Measurements from ENCODE around the gene ROR1.

Gene ROR1

DNA sequence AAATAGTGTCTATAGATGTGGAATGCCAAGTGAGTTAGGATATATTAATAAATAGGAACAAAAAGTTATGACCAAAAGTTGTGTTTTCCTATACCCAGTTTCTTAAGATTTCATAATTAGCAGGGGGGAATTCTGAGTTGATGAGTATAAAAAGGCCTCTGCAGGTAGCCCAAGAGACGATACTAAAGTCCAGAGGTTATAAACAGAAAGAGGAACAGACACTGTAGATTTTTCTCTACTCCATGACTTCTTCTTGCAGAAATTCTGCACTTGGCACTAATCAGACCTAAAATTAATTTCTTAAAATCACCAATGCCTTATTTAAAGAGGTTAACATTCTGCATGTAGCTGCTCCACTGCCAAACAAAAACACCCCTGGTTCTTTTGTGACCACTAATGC is 62.6 kb downstream of the ROR1 start:
- Histone ChIP-seq H3K4me1 (ENCODE audit: control insufficient read depth, insufficient read depth, low read length, poor library complexity, severe bottlenecking) (no peaks in the 10 kb centered on the region), H3K36me3 (ENCODE audit: control insufficient read depth, insufficient read depth, low read length) (no peaks in the 10 kb centered on the region), H3K27ac (ENCODE audit: low read depth, low read length, severe bottlenecking) (no peak overlapping the region), H3K9me3 (ENCODE audit: control insufficient read depth, low read length) (no peaks in the 10 kb centered on the region), H3K4me3 (ENCODE audit: extremely low read depth, insufficient read depth, low read length, poor library complexity, severe bottlenecking) (no peak overlapping the region)
- 83 to 100% methylated on average over 1 of the region's 1 CpG for WGBS, 2 experiments (ENCODE audit: insufficient coverage in 2 of 2)

DNA sequence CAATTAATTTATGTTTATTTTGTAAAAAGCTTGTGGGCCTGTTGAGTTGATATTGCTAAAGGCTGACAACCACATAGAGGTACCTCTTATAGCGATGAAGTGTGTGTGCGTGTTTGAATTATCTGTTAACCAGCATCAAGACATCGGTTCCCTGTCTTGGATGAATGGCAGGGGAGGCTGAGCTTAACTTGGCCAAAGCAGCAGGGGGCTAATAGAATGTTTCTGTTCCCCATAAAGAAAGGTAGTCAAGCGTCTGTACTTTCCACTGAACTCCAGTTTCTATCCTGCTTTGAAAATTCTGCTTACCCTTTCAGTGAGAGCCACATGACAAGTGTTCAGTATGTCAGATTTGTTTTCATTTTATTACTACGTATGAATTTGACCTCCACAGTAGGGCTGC is 63.0 kb downstream of the ROR1 start:
- WGBS, 2 experiments (ENCODE audit: insufficient coverage in 2 of 2) = 71 to 74% methylated on average over 4 to 5 of the region's 5 CpGs
- H3K4me3 ChIP-seq (ENCODE audit: extremely low read depth, insufficient read depth, low read length, poor library complexity, severe bottlenecking) = no peak overlapping the region
- no peaks in the 10 kb centered on the region for H3K4me1 ChIP-seq (ENCODE audit: control insufficient read depth, insufficient read depth, low read length, poor library complexity, severe bottlenecking)
- H3K27ac ChIP-seq (ENCODE audit: low read depth, low read length, severe bottlenecking) = no peak overlapping the region
- no peaks in the 10 kb centered on the region for H3K9me3 ChIP-seq (ENCODE audit: control insufficient read depth, low read length)
- no peaks in the 10 kb centered on the region for H3K36me3 ChIP-seq (ENCODE audit: control insufficient read depth, insufficient read depth, low read length)

DNA sequence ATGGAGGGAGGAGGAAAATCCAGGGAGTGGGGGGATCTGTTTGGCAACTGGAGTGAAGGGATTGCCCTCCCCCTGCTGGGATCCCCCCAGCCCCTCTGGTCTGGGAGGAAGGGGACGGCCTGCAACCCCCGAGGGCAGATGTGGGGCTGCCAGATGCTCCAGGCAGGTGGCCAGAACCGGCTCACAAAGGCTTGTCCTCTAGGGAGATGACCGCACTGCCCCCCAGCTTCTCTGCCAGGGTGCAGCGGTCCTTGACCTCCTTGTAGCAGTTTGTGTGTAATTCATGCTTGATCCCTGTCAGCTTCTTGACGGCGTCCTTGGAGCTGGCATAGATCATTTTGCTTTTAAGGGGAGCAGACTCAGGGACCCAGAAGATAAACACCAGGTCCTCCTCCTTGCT is 69.2 kb downstream of the ROR1 start:
- Histone ChIP-seq H3K9me3 (ENCODE audit: control insufficient read depth, low read length) (no peaks in the 10 kb centered on the region), H3K4me3 (ENCODE audit: extremely low read depth, insufficient read depth, low read length, poor library complexity, severe bottlenecking) (no peak overlapping the region), H3K27ac (ENCODE audit: low read depth, low read length, severe bottlenecking) (no peak overlapping the region), H3K4me1 (ENCODE audit: control insufficient read depth, insufficient read depth, low read length, poor library complexity, severe bottlenecking) (peaks cover 8% of the 10 kb centered on the region), H3K36me3 (ENCODE audit: control insufficient read depth, insufficient read depth, low read length) (no peaks in the 10 kb centered on the region)
- 83 to 85% methylated on average over 5 to 7 of the region's 7 CpGs for WGBS, 2 experiments (ENCODE audit: insufficient coverage in 2 of 2)

DNA sequence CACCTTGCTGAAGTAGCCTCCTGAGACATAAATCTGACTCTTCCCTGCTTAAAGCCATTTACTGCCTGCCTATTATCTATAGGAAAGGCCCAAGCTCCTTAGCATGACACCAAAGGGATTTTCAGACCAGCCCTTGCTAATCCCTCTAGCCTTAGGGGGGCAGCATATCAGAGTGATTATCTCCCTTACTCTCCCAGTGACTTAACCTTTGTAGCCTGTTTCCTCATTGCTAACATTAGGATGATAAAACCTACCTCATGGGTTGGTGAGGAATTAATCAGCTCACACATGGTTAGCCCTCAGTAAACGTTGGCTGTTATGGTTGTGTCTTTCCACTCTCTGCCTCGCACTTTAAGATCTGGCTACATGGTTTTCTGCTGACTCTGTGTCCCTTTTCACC is 70.1 kb downstream of the ROR1 start:
- Histone ChIP-seq H3K27ac (ENCODE audit: low read depth, low read length, severe bottlenecking) (no peak overlapping the region), H3K9me3 (ENCODE audit: control insufficient read depth, low read length) (no peaks in the 10 kb centered on the region), H3K4me1 (ENCODE audit: control insufficient read depth, insufficient read depth, low read length, poor library complexity, severe bottlenecking) (peaks cover 8% of the 10 kb centered on the region), H3K4me3 (ENCODE audit: extremely low read depth, insufficient read depth, low read length, poor library complexity, severe bottlenecking) (no peak overlapping the region), H3K36me3 (ENCODE audit: control insufficient read depth, insufficient read depth, low read length) (no peaks in the 10 kb centered on the region)
- WGBS, 2 experiments (ENCODE audit: insufficient coverage in 2 of 2) = 53 to 58% methylated on average over 2 of the region's 2 CpGs

DNA sequence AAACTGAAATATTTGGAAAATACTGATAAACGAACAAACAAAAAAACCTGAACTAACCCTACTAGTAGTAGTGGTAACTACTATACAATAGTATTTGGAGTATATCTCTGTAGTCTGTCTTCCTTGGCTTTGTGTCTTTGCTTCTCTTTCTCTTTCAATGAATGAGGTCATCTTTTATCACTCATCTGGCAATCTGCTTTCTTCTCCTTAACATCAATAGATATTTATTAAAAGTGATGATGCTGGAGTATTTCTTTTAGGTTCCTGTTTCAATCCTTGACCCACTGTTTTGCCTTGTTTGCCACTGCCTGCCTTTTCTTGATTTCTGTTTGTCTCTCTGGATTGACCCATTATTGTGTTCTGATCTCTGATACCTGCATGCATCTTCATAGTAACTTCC is 71.5 kb downstream of the ROR1 start:
- Histone ChIP-seq H3K4me1 (ENCODE audit: control insufficient read depth, insufficient read depth, low read length, poor library complexity, severe bottlenecking) (peaks cover 8% of the 10 kb centered on the region), H3K36me3 (ENCODE audit: control insufficient read depth, insufficient read depth, low read length) (no peaks in the 10 kb centered on the region), H3K27ac (ENCODE audit: low read depth, low read length, severe bottlenecking) (no peak overlapping the region), H3K4me3 (ENCODE audit: extremely low read depth, insufficient read depth, low read length, poor library complexity, severe bottlenecking) (no peak overlapping the region), H3K9me3 (ENCODE audit: control insufficient read depth, low read length) (no peaks in the 10 kb centered on the region)
- no CpG with 5 or more reads among the region's 1 CpG for WGBS, 2 experiments (ENCODE audit: insufficient coverage in 2 of 2)

DNA sequence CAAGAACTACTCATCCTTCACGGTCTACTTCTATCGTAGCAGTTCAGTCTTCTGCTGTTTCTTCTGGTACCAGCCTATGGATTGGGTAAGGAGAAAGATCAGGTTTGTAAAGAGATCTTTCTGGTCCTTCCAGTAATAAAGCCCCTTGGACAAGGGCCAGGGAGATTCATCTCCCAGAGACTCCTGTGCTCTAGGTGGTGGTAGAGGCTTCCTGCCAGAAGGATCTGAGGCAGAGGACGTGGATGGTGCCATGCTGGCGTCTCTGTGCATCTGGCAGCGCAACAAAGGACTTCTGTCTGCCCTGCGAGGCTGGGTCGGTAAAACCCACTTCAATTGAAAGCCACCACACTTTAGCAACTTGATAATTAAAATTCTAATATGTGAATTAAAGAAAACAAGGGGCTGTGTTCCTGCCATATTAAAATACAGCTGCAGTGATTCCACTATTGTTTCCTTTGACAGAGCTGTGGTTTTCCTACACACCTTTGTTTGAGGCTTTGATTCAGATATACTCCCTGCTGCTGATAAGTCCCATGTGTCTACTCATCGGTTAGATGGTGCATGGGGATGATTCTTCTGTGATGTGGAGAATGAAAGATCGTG is 73.6 kb downstream of the ROR1 start:
- H3K4me3 ChIP-seq (ENCODE audit: extremely low read depth, insufficient read depth, low read length, poor library complexity, severe bottlenecking) = no peak overlapping the region
- no peak overlapping the region for H3K27ac ChIP-seq (ENCODE audit: low read depth, low read length, severe bottlenecking)
- H3K9me3 ChIP-seq (ENCODE audit: control insufficient read depth, low read length) = no peaks in the 10 kb centered on the region
- H3K4me1 ChIP-seq (ENCODE audit: control insufficient read depth, insufficient read depth, low read length, poor library complexity, severe bottlenecking) = peaks cover 8% of the 10 kb centered on the region
- 72 to 100% methylated on average over 2 of the region's 9 CpGs for WGBS, 2 experiments (ENCODE audit: insufficient coverage in 2 of 2)
- H3K36me3 ChIP-seq (ENCODE audit: control insufficient read depth, insufficient read depth, low read length) = no peaks in the 10 kb centered on the region

DNA sequence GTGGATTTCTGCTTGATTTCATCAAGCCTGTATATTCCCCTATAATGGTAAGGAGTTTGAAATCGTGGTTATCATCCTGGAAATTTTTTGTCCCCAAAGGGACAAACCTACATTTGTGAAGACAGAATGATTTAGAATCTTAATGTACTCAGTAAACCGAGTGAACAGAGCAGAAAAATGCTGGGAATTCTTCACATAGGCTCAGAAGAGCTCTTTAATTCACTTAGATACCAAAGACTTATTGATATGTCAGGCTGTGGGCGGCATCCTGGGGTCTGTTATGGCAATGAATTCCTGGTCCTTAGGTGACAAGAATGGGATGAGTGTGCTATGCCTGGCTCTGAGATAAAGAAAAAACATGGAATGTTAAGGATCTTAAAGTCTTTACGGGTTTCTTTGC is 74.9 kb downstream of the ROR1 start:
- H3K27ac ChIP-seq (ENCODE audit: low read depth, low read length, severe bottlenecking) = no peak overlapping the region
- peaks cover 4% of the 10 kb centered on the region for H3K4me1 ChIP-seq (ENCODE audit: control insufficient read depth, insufficient read depth, low read length, poor library complexity, severe bottlenecking)
- H3K36me3 ChIP-seq (ENCODE audit: control insufficient read depth, insufficient read depth, low read length) = no peaks in the 10 kb centered on the region
- H3K4me3 ChIP-seq (ENCODE audit: extremely low read depth, insufficient read depth, low read length, poor library complexity, severe bottlenecking) = no peak overlapping the region
- 69 to 86% methylated on average over 2 to 4 of the region's 4 CpGs for WGBS, 2 experiments (ENCODE audit: insufficient coverage in 2 of 2)
- H3K9me3 ChIP-seq (ENCODE audit: control insufficient read depth, low read length) = no peaks in the 10 kb centered on the region

DNA sequence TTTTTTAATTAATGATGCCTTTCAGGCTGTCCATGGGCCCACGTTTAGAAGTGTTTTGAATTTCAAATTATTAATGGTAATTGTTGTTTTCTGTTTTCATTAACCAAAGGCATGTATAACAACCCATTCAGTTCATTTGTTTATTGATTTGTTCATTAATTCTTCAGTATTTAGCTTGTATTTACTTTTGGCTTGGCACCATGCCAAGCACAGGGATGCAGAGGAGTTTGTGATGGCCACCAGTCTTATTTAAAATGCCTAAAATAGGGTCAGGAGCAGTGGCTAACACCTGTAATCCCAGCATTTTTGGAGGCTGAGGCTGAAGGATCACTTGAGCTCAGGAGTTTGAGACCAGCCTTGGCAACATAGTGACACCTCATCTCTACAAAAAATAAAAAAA is 75.3 kb downstream of the ROR1 start:
- WGBS, 2 experiments (ENCODE audit: insufficient coverage in 2 of 2) = no CpG with 5 or more reads among the region's 1 CpG
- Histone ChIP-seq H3K9me3 (ENCODE audit: control insufficient read depth, low read length) (no peaks in the 10 kb centered on the region), H3K4me1 (ENCODE audit: control insufficient read depth, insufficient read depth, low read length, poor library complexity, severe bottlenecking) (peaks cover 3% of the 10 kb centered on the region), H3K36me3 (ENCODE audit: control insufficient read depth, insufficient read depth, low read length) (no peaks in the 10 kb centered on the region), H3K4me3 (ENCODE audit: extremely low read depth, insufficient read depth, low read length, poor library complexity, severe bottlenecking) (no peak overlapping the region), H3K27ac (ENCODE audit: low read depth, low read length, severe bottlenecking) (no peak overlapping the region)

DNA sequence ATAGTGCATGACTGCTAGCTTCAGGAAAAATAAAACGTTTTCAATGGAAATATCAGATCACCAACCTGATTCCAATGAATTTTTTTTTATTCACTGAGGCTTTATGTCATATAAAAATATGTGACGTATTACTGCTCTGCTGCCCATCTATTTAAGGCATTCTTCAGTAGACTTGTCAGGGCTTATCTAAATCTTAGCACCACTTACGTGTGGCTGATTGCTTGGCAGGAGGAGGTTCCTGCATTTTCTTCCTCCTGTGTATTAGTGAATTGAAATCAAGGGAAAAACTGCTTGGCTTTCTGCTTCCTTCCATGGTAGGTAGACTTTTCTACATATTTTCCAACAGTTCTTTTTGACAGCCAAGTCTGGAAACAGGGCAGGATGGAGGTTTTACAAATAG is 80.3 kb downstream of the ROR1 start:
- no CpG with 5 or more reads among the region's 3 CpGs for WGBS, 2 experiments (ENCODE audit: insufficient coverage in 2 of 2)
- no peak overlapping the region for H3K4me3 ChIP-seq (ENCODE audit: extremely low read depth, insufficient read depth, low read length, poor library complexity, severe bottlenecking)
- no peaks in the 10 kb centered on the region for H3K9me3 ChIP-seq (ENCODE audit: control insufficient read depth, low read length)
- no peak overlapping the region for H3K27ac ChIP-seq (ENCODE audit: low read depth, low read length, severe bottlenecking)
- peaks cover 5% of the 10 kb centered on the region for H3K4me1 ChIP-seq (ENCODE audit: control insufficient read depth, insufficient read depth, low read length, poor library complexity, severe bottlenecking)
- no peaks in the 10 kb centered on the region for H3K36me3 ChIP-seq (ENCODE audit: control insufficient read depth, insufficient read depth, low read length)

DNA sequence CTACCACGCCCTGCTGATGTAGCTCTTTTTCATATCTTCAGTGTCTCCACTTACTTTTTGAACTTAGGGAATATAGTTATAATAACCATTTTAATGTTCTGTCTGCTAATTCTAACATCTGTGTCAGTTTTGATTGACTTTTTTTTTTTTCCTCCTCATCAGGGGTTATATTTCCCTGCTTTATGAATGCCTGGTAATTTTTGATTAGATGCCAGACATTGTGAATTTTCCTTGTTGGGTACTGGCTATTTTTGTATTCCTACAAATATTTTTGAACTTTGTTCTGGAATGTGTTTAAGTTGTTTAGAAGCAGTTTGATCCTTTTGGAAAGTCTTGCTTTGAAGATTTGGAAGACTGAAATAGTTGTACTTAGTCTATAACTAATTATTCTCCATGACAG is 82.1 kb downstream of the ROR1 start:
- no peaks in the 10 kb centered on the region for H3K9me3 ChIP-seq (ENCODE audit: control insufficient read depth, low read length)
- no peak overlapping the region for H3K4me3 ChIP-seq (ENCODE audit: extremely low read depth, insufficient read depth, low read length, poor library complexity, severe bottlenecking)
- 80% methylated on average over 1 of the region's 1 CpG; no CpG with 5 or more reads in 1 of the 2 experiments for WGBS, 2 experiments (ENCODE audit: insufficient coverage in 2 of 2)
- no peaks in the 10 kb centered on the region for H3K36me3 ChIP-seq (ENCODE audit: control insufficient read depth, insufficient read depth, low read length)
- no peak overlapping the region for H3K27ac ChIP-seq (ENCODE audit: low read depth, low read length, severe bottlenecking)
- H3K4me1 ChIP-seq (ENCODE audit: control insufficient read depth, insufficient read depth, low read length, poor library complexity, severe bottlenecking) = peaks cover 5% of the 10 kb centered on the region

DNA sequence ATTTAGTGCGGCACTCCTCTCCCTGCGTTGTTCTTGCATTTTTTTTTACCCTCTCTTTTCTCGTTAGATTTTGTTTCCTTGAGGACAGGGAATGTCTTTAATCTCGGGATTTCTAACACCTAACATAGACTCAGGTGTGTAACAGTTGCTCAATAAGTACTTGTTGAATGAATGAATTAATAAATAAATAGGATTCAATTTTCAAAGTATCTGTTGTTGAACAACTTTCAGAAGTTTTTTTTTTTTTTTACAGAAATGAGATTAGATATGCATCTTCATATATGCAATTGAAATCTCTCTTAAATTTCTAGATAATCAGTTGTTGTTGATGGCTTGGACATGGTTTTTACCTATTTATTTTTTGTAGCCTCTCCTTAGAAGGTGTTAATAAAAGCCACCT is 83.1 kb downstream of the ROR1 start:
- H3K36me3 ChIP-seq (ENCODE audit: control insufficient read depth, insufficient read depth, low read length) = no peaks in the 10 kb centered on the region
- H3K4me3 ChIP-seq (ENCODE audit: extremely low read depth, insufficient read depth, low read length, poor library complexity, severe bottlenecking) = no peak overlapping the region
- no peak overlapping the region for H3K27ac ChIP-seq (ENCODE audit: low read depth, low read length, severe bottlenecking)
- WGBS, 2 experiments (ENCODE audit: insufficient coverage in 2 of 2) = 94 to 100% methylated on average over 2 of the region's 4 CpGs
- H3K9me3 ChIP-seq (ENCODE audit: control insufficient read depth, low read length) = no peaks in the 10 kb centered on the region
- H3K4me1 ChIP-seq (ENCODE audit: control insufficient read depth, insufficient read depth, low read length, poor library complexity, severe bottlenecking) = peaks cover 5% of the 10 kb centered on the region

Data from mesodermal cell (in vitro differentiated cells).